ENCODE data around the gene IQCB1.
A peak's percentile ranks its signal among the peaks of the same experiment; 100 is the strongest.
"Not testable (repeated sequence)": the region's sequence is repeated elsewhere in the genome, so short reads cannot be mapped to it uniquely, and the experiment has no call there.

IQCB1 gene

GRCh38 chr3:121750087-121750415 lies 84.8 kb downstream of the IQCB1 start:
- H3K4me3 ChIP-seq (ENCODE audit: low read depth, low read length) = peak overlapping the region; percentile 92
- in situ Hi-C loops (cut with HindIII; ENCODE audit: low sequenced_read_pairs) = no loop called here
- no peak for TF ChIP-seq CTCF (IDR thresholded peaks at IDR 0.05; ENCODE audit: low read depth, low read length, missing control alignments)
- DNase-seq (ENCODE audit: low read depth) = no peak

GRCh38 chr3:121749276-121750086 lies 85.4 kb downstream of the IQCB1 start, which contains the start of gene GOLGB1:
GOLGB1 (minus strand) TSS chr3:121749741; CDS start chr3:121730971, 18,770 bp downstream.
- peak; percentile 99 for DNase-seq (ENCODE audit: low read depth)
- peak within 1 kb of the TSS; percentile 92 for H3K4me3 ChIP-seq (ENCODE audit: low read depth, low read length)
- TF ChIP-seq CTCF (IDR thresholded peaks at IDR 0.05; ENCODE audit: low read depth, low read length, missing control alignments) = no peak
- in situ Hi-C loops (cut with HindIII; ENCODE audit: low sequenced_read_pairs) = no loop called here

GRCh38 chr3:121748680-121749275 lies 86.1 kb downstream of the IQCB1 start:
- no peak for TF ChIP-seq CTCF (IDR thresholded peaks at IDR 0.05; ENCODE audit: low read depth, low read length, missing control alignments)

GRCh38 chr3:121747976-121748375 lies 86.9 kb downstream of the IQCB1 start:
- TF ChIP-seq CTCF (IDR thresholded peaks at IDR 0.05; ENCODE audit: low read depth, low read length, missing control alignments) = no peak
- no peak for DNase-seq (ENCODE audit: low read depth)
- in situ Hi-C loops (cut with HindIII; ENCODE audit: low sequenced_read_pairs) = no loop called here
- H3K4me3 ChIP-seq (ENCODE audit: low read depth, low read length) = peak overlapping the region; percentile 92

More at GRCh38 chr3:121748680-121749275, 86.1 kb downstream of the IQCB1 start:
- DNase-seq (ENCODE audit: low read depth) = no peak
- in situ Hi-C loops (cut with HindIII; ENCODE audit: low sequenced_read_pairs) = no loop called here
- H3K4me3 ChIP-seq (ENCODE audit: low read depth, low read length) = peak overlapping the region; percentile 92

- H3K4me3 ChIP-seq (ENCODE audit: low read depth, low read length); DNase-seq (ENCODE audit: low read depth); in situ Hi-C loops (cut with HindIII; ENCODE audit: low sequenced_read_pairs): not testable (repeated sequence)
These were observed 91.8 kb downstream of the IQCB1 start for GRCh38 chr3:121743106-121743505.

GRCh38 chr3:121740896-121741295 lies 94.0 kb downstream of the IQCB1 start:
- no peak for DNase-seq (ENCODE audit: low read depth)
- in situ Hi-C loops (cut with HindIII; ENCODE audit: low sequenced_read_pairs) = no loop called here
- H3K4me3 ChIP-seq (ENCODE audit: low read depth, low read length) = no peak overlapping the region
- TF ChIP-seq CTCF (IDR thresholded peaks at IDR 0.05; ENCODE audit: low read depth, low read length, missing control alignments) = no peak

- DNase-seq (ENCODE audit: low read depth) = no peak
- in situ Hi-C loops (cut with HindIII; ENCODE audit: low sequenced_read_pairs) = no loop called here
- no peak overlapping the region for H3K4me3 ChIP-seq (ENCODE audit: low read depth, low read length)
- no peak for TF ChIP-seq CTCF (IDR thresholded peaks at IDR 0.05; ENCODE audit: low read depth, low read length, missing control alignments)
These were observed 95.0 kb downstream of the IQCB1 start for GRCh38 chr3:121739902-121740301.

Data from astrocyte of the cerebellum (primary cell).